ENCODE data around the gene OR2AJ1. TPM values are rescaled to one million over a fixed set of nuclear protein-coding genes. Genes with fewer than 3 reads are reported as not detected.

The OR2AJ1 gene
- total RNA-seq, 4 donors from 2014 or later, result not detected

- H3K4me3 ChIP-seq, result no peak overlapping the region
- 90 to 92% methylated on average over 1 of the region's 1 CpG for WGBS, 2 donors
- H3K27ac ChIP-seq, result no peak overlapping the region
- no peaks in the 10 kb centered on the region for H3K27me3 ChIP-seq
- no peaks in the 10 kb centered on the region for H3K9me3 ChIP-seq
- intact Hi-C loops (cut with DNase I), result no loop called here
- TF ChIP-seq POLR2A (IDR thresholded peaks at IDR 0.05) (no peak), CTCF (IDR thresholded peaks at IDR 0.05) (no peak)
- no peak for DNase-seq
- H3K36me3 ChIP-seq, result no peaks in the 10 kb centered on the region
- no peaks in the 10 kb centered on the region for H3K4me1 ChIP-seq
Observed at GRCh38 chr1:247953408-247953807, 28.7 kb downstream of the OR2AJ1 start.

- H3K27me3 ChIP-seq, result no peaks in the 10 kb centered on the region
- TF ChIP-seq POLR2A (IDR thresholded peaks at IDR 0.05) (no peak), CTCF (IDR thresholded peaks at IDR 0.05) (no peak)
- H3K36me3 ChIP-seq, result no peaks in the 10 kb centered on the region
- no peak for DNase-seq
- H3K9me3 ChIP-seq, result no peaks in the 10 kb centered on the region
- intact Hi-C loops (cut with DNase I), result no loop called here
- H3K27ac ChIP-seq, result no peak overlapping the region
- WGBS, 2 donors, result 16% methylated on average over 3 of the region's 3 CpGs
- H3K4me3 ChIP-seq, result no peak overlapping the region
- H3K4me1 ChIP-seq, result no peaks in the 10 kb centered on the region
Observed at GRCh38 chr1:247961791-247962190, 37.1 kb downstream of the OR2AJ1 start.

- no peak for DNase-seq
- Histone ChIP-seq H3K27me3 (no peaks in the 10 kb centered on the region), H3K27ac (no peak overlapping the region), H3K36me3 (no peaks in the 10 kb centered on the region), H3K4me3 (no peak overlapping the region), H3K9me3 (no peaks in the 10 kb centered on the region), H3K4me1 (no peaks in the 10 kb centered on the region)
- no peak for TF ChIP-seq POLR2A (IDR thresholded peaks at IDR 0.05)
- no peak for TF ChIP-seq CTCF (IDR thresholded peaks at IDR 0.05)
- WGBS, 2 donors, result 29 to 51% methylated on average over 4 of the region's 4 CpGs
- intact Hi-C loops (cut with DNase I), result no loop called here
Observed at GRCh38 chr1:247962911-247963588, 38.4 kb downstream of the OR2AJ1 start.

- Histone ChIP-seq H3K4me1 (no peaks in the 10 kb centered on the region), H3K4me3 (no peak within 1 kb of the TSS), H3K9me3 (no peaks in the 10 kb centered on the region), H3K36me3 (no peaks in the 10 kb centered on the region), H3K27me3 (no peaks in the 10 kb centered on the region), H3K27ac (no peak within 1 kb of the TSS)
- no peak for TF ChIP-seq CTCF (IDR thresholded peaks at IDR 0.05)
- TF ChIP-seq POLR2A (IDR thresholded peaks at IDR 0.05), result no peak
- intact Hi-C loops (cut with DNase I), result no loop called here
- WGBS, 2 donors, result 86 to 94% methylated on average over 2 of the region's 2 CpGs
- no peak for DNase-seq
Observed at GRCh38 chr1:247964933-247965332, 40.2 kb downstream of the OR2AJ1 start, which contains the start of gene OR2AK2. OR2AK2 (plus strand) TSS chr1:247965233; CDS start chr1:247965377, 144 bp downstream.

GRCh38 chr1:247966532-247967204 lies 42.0 kb downstream of the OR2AJ1 start:
- TF ChIP-seq CTCF (IDR thresholded peaks at IDR 0.05), result no peak
- no peak for TF ChIP-seq POLR2A (IDR thresholded peaks at IDR 0.05)
- no peak for DNase-seq
- Histone ChIP-seq H3K9me3 (no peaks in the 10 kb centered on the region), H3K4me3 (no peak overlapping the region), H3K4me1 (no peaks in the 10 kb centered on the region), H3K27me3 (no peaks in the 10 kb centered on the region), H3K27ac (no peak overlapping the region), H3K36me3 (no peaks in the 10 kb centered on the region)
- 25 to 50% methylated on average over 5 of the region's 5 CpGs for WGBS, 2 donors
- intact Hi-C loops (cut with DNase I), result no loop called here

Data from esophagus squamous epithelium (tissue), 5 donors.